ENCODE data around the gene EMC9. TPM values are rescaled to one million over a fixed set of nuclear protein-coding genes. Genes with fewer than 3 reads are reported as not detected.

The EMC9 gene
- total and polyA plus RNA-seq, 5 donors = 17.2 to 21.2 (median 18.5) TPM

- Histone ChIP-seq H3K27ac (ENCODE audit: low read length) (peak within 1 kb of the TSS; percentile 83), H3K4me3 (ENCODE audit: low read length) (peak within 1 kb of the TSS; percentile 65), H3K9me3 (ENCODE audit: control insufficient read depth, low read length) (no peaks in the 10 kb centered on the region), H3K4me1 (ENCODE audit: control insufficient read depth, insufficient read depth, low read length) (peaks cover 6% of the 10 kb centered on the region), H3K27me3 (ENCODE audit: control insufficient read depth, insufficient read depth) (no peaks in the 10 kb centered on the region)
- WGBS = under 1% methylated on average over 68 of the region's 68 CpGs
- intact Hi-C loops (cut with DNase I) = loop anchor here in 3 of 4 donors (5.0 to 10.0 kb wide), 3 partner anchors 37 to 109 kb away; partner anchors contain the start of gene DHRS4L2 (in 2 of the 3)
- DNase-seq (peak; percentile 95 to 97 (median 97)), ATAC-seq (peak; percentile 95)
These were observed 47.2 kb downstream of the EMC9 start, which contains the start of gene PCK2 for GRCh38 chr14:24093901-24094840. Gene PCK2, plus strand, starts transcription at chr14:24094311. Its CDS starts 95 bp downstream, at chr14:24094406.

- 85% methylated on average over 19 of the region's 19 CpGs for WGBS
These were observed 48.0 kb downstream of the EMC9 start for GRCh38 chr14:24093207-24093900.

GRCh38 chr14:24092505-24093206, 48.7 kb downstream of the EMC9 start:
- no peak for ATAC-seq
- Histone ChIP-seq H3K4me1 (ENCODE audit: control insufficient read depth, insufficient read depth, low read length) (peaks cover 6% of the 10 kb centered on the region), H3K4me3 (ENCODE audit: low read length) (no peak overlapping the region), H3K9me3 (ENCODE audit: control insufficient read depth, low read length) (no peaks in the 10 kb centered on the region), H3K27ac (ENCODE audit: low read length) (peak overlapping the region; percentile 31), H3K27me3 (ENCODE audit: control insufficient read depth, insufficient read depth) (no peaks in the 10 kb centered on the region)
- intact Hi-C loops (cut with DNase I) = loop anchor here in 3 of 4 donors (5.0 to 10.0 kb wide), 3 partner anchors 35 to 108 kb away; partner anchors contain the start of gene DHRS4L2 (in 2 of the 3)
- WGBS = 82% methylated on average over 4 of the region's 4 CpGs
- DNase-seq = peak in 1 of 3 donors; percentile 32

More at GRCh38 chr14:24093207-24093900, 48.0 kb downstream of the EMC9 start:
- ATAC-seq (no peak), DNase-seq (peak in 1 of 3 donors; percentile 32)
- peaks cover 6% of the 10 kb centered on the region for H3K4me1 ChIP-seq (ENCODE audit: control insufficient read depth, insufficient read depth, low read length)
- intact Hi-C loops (cut with DNase I) = loop anchor here in 3 of 4 donors (5.0 to 10.0 kb wide), 3 partner anchors 36 to 109 kb away; partner anchors contain the start of gene DHRS4L2 (in 2 of the 3)
- H3K27ac ChIP-seq (ENCODE audit: low read length) = peak overlapping the region; percentile 68
- H3K27me3 ChIP-seq (ENCODE audit: control insufficient read depth, insufficient read depth) = no peaks in the 10 kb centered on the region
- peak overlapping the region; percentile 65 for H3K4me3 ChIP-seq (ENCODE audit: low read length)
- H3K9me3 ChIP-seq (ENCODE audit: control insufficient read depth, low read length) = no peaks in the 10 kb centered on the region

- Histone ChIP-seq H3K9me3 (ENCODE audit: control insufficient read depth, low read length) (no peaks in the 10 kb centered on the region), H3K27me3 (ENCODE audit: control insufficient read depth, insufficient read depth) (no peaks in the 10 kb centered on the region), H3K4me1 (ENCODE audit: control insufficient read depth, insufficient read depth, low read length) (peaks cover 6% of the 10 kb centered on the region), H3K4me3 (ENCODE audit: low read length) (no peak overlapping the region), H3K27ac (ENCODE audit: low read length) (no peak overlapping the region)
- ATAC-seq (no peak), DNase-seq (no peak)
- intact Hi-C loops (cut with DNase I) = loop anchor here in 3 of 4 donors (5.0 to 10.0 kb wide), 3 partner anchors 35 to 107 kb away; partner anchors contain the start of gene DHRS4L2 (in 2 of the 3)
These were observed 49.3 kb downstream of the EMC9 start for GRCh38 chr14:24092110-24092504.

GRCh38 chr14:24089890-24090289, 51.5 kb downstream of the EMC9 start:
- ATAC-seq (no peak), DNase-seq (no peak)
- Histone ChIP-seq H3K4me1 (ENCODE audit: control insufficient read depth, insufficient read depth, low read length) (peaks cover 3% of the 10 kb centered on the region), H3K4me3 (ENCODE audit: low read length) (no peak overlapping the region), H3K9me3 (ENCODE audit: control insufficient read depth, low read length) (no peaks in the 10 kb centered on the region), H3K27ac (ENCODE audit: low read length) (no peak overlapping the region), H3K27me3 (ENCODE audit: control insufficient read depth, insufficient read depth) (no peaks in the 10 kb centered on the region)
- 77% methylated on average over 6 of the region's 6 CpGs for WGBS
- intact Hi-C loops (cut with DNase I) = loop anchor here (2.0 to 10.0 kb wide), 4 partner anchors 33 to 105 kb away; partner anchors contain the start of gene DHRS4L2 (in 2 of the 4)

Small RNA genes lying within 50 kb of the gene (microRNA-seq; reads per million reads assigned to microRNA genes)
- 0 reads per million in 2 donors for gene MIR7703

Other genes with a start within 250 kb of the EMC9 start
Only the 30 nearest of the 31 such genes appear.
- gene DHRS4, start 187.8 kb downstream of the EMC9 start, total RNA-seq = 10 to 100 TPM; 19.9 to 27.9 (median 26.0) TPM
- 52.7 TPM for gene DHRS4, start 187.8 kb downstream of the EMC9 start, polyA plus RNA-seq
- gene DHRS4L2, start 152.7 kb downstream of the EMC9 start, total RNA-seq = 10 to 100 TPM; 15.5 to 23.6 (median 20.5) TPM
- gene DHRS4L2, start 152.7 kb downstream of the EMC9 start, polyA plus RNA-seq = 44.2 TPM
- gene CARMIL3, start 89.6 kb downstream of the EMC9 start, total RNA-seq = under 1 TPM; 0.17 to 0.45 (median 0.17) TPM
- 0.18 TPM for gene CARMIL3, start 89.6 kb downstream of the EMC9 start, polyA plus RNA-seq
- gene CPNE6, start 70.0 kb downstream of the EMC9 start, total RNA-seq = under 1 TPM in 1 of 4 donors, not detected in 3; 0.14 TPM
- gene CPNE6, start 70.0 kb downstream of the EMC9 start, polyA plus RNA-seq = 0.16 TPM
- gene PCK2, start 47.3 kb downstream of the EMC9 start, total RNA-seq = 10 to 100 TPM in 1 of 4 donors, 1 to 10 TPM in 3; 4.0 to 11.0 (median 5.3) TPM
- gene PCK2, start 47.3 kb downstream of the EMC9 start, polyA plus RNA-seq = 3.5 TPM
- gene DCAF11, start 26.8 kb downstream of the EMC9 start, total RNA-seq = 10 to 100 TPM; 50.6 to 70.7 (median 62.6) TPM
- gene DCAF11, start 26.8 kb downstream of the EMC9 start, polyA plus RNA-seq = 33.1 TPM
- gene NRL, start 26.6 kb downstream of the EMC9 start, total RNA-seq = 1 to 10 TPM in 3 of 4 donors, under 1 TPM in 1; 0.79 to 2.9 (median 2.4) TPM
- 2.6 TPM for gene NRL, start 26.6 kb downstream of the EMC9 start, polyA plus RNA-seq
- gene FITM1, start 10.9 kb downstream of the EMC9 start, total RNA-seq = 100 to 1,000 TPM in 3 of 4 donors, 10 to 100 TPM in 1; 87.4 to 178 (median 134) TPM
- 224 TPM for gene FITM1, start 10.9 kb downstream of the EMC9 start, polyA plus RNA-seq
- gene PSME1, start 5.4 kb downstream of the EMC9 start, total RNA-seq = 100 to 1,000 TPM in 3 of 4 donors, 10 to 100 TPM in 1; 99.8 to 112 (median 103) TPM
- 141 TPM for gene PSME1, start 5.4 kb downstream of the EMC9 start, polyA plus RNA-seq
- 10 to 100 TPM; 62.7 to 90.6 (median 67.6) TPM for gene PSME2, start 5.0 kb upstream of the EMC9 start, total RNA-seq
- gene PSME2, start 5.0 kb upstream of the EMC9 start, polyA plus RNA-seq = 102 TPM
- gene RNF31, start 5.9 kb upstream of the EMC9 start, total RNA-seq = 10 to 100 TPM; 29.2 to 48.4 (median 42.6) TPM
- 27.6 TPM for gene RNF31, start 5.9 kb upstream of the EMC9 start, polyA plus RNA-seq
- 100 to 1,000 TPM in 1 of 4 donors, 10 to 100 TPM in 3; 47.5 to 103 (median 59.0) TPM for gene IRF9, start 19.7 kb upstream of the EMC9 start, total RNA-seq
- 44.5 TPM for gene IRF9, start 19.7 kb upstream of the EMC9 start, polyA plus RNA-seq
- gene REC8, start 30.5 kb upstream of the EMC9 start, total RNA-seq = 1 to 10 TPM; 1.9 to 5.8 (median 3.2) TPM
- gene REC8, start 30.5 kb upstream of the EMC9 start, polyA plus RNA-seq = 4.1 TPM
- 10 to 100 TPM; 10.2 to 22.5 (median 12.1) TPM for gene IPO4, start 47.2 kb upstream of the EMC9 start, total RNA-seq
- 4.1 TPM for gene IPO4, start 47.2 kb upstream of the EMC9 start, polyA plus RNA-seq
- gene TM9SF1, start 53.9 kb upstream of the EMC9 start, total RNA-seq = 10 to 100 TPM; 26.4 to 37.6 (median 30.4) TPM
- 14.8 TPM for gene TM9SF1, start 53.9 kb upstream of the EMC9 start, polyA plus RNA-seq
- gene TSSK4, start 64.1 kb upstream of the EMC9 start, total RNA-seq = under 1 TPM in 2 of 4 donors, not detected in 2; 0.18 to 0.37 TPM
- not detected for gene TSSK4, start 64.1 kb upstream of the EMC9 start, polyA plus RNA-seq
- 10 to 100 TPM; 35.2 to 49.3 (median 39.5) TPM for gene CHMP4A, start 71.9 kb upstream of the EMC9 start, total RNA-seq
- gene CHMP4A, start 71.9 kb upstream of the EMC9 start, polyA plus RNA-seq = 56.3 TPM
- gene MDP1, start 74.5 kb upstream of the EMC9 start, total RNA-seq = 10 to 100 TPM; 15.7 to 21.8 (median 18.8) TPM
- 26.8 TPM for gene MDP1, start 74.5 kb upstream of the EMC9 start, polyA plus RNA-seq
- 100 to 1,000 TPM; 167 to 190 (median 183) TPM for gene NEDD8, start 90.8 kb upstream of the EMC9 start, total RNA-seq
- 302 TPM for gene NEDD8, start 90.8 kb upstream of the EMC9 start, polyA plus RNA-seq
- gene GMPR2, start 91.3 kb upstream of the EMC9 start, total RNA-seq = 10 to 100 TPM; 32.4 to 45.4 (median 34.6) TPM
- gene GMPR2, start 91.3 kb upstream of the EMC9 start, polyA plus RNA-seq = 30.3 TPM
- gene TINF2, start 101.0 kb upstream of the EMC9 start, total RNA-seq = 10 to 100 TPM; 38.9 to 45.9 (median 45.3) TPM
- 23.0 TPM for gene TINF2, start 101.0 kb upstream of the EMC9 start, polyA plus RNA-seq
- 1 to 10 TPM in 1 of 4 donors, under 1 TPM in 3; 0.36 to 2.0 (median 0.58) TPM for gene TGM1, start 121.6 kb upstream of the EMC9 start, total RNA-seq
- 0.16 TPM for gene TGM1, start 121.6 kb upstream of the EMC9 start, polyA plus RNA-seq
- gene RABGGTA, start 130.0 kb upstream of the EMC9 start, total RNA-seq = 10 to 100 TPM; 18.1 to 21.4 (median 20.8) TPM
- gene RABGGTA, start 130.0 kb upstream of the EMC9 start, polyA plus RNA-seq = 20.7 TPM
- 10 to 100 TPM in 2 of 4 donors, 1 to 10 TPM in 2; 5.9 to 12.0 (median 10.4) TPM for gene DHRS1, start 158.2 kb upstream of the EMC9 start, total RNA-seq
- 7.2 TPM for gene DHRS1, start 158.2 kb upstream of the EMC9 start, polyA plus RNA-seq
- 10 to 100 TPM; 19.2 to 20.3 (median 19.6) TPM for gene NOP9, start 158.3 kb upstream of the EMC9 start, total RNA-seq
- gene NOP9, start 158.3 kb upstream of the EMC9 start, polyA plus RNA-seq = 9.6 TPM
- gene CIDEB, start 166.4 kb upstream of the EMC9 start, total RNA-seq = 1 to 10 TPM; 5.8 to 8.5 (median 6.9) TPM
- 3.6 TPM for gene CIDEB, start 166.4 kb upstream of the EMC9 start, polyA plus RNA-seq
- gene LTB4R2, start 168.5 kb upstream of the EMC9 start, total RNA-seq = 1 to 10 TPM; 1.2 to 2.1 (median 1.4) TPM
- gene LTB4R2, start 168.5 kb upstream of the EMC9 start, polyA plus RNA-seq = 0.66 TPM
- gene LTB4R, start 169.9 kb upstream of the EMC9 start, total RNA-seq = 1 to 10 TPM; 2.2 to 3.1 (median 2.4) TPM
- 1.6 TPM for gene LTB4R, start 169.9 kb upstream of the EMC9 start, polyA plus RNA-seq
- 10 to 100 TPM; 24.1 to 45.3 (median 32.8) TPM for gene ADCY4, start 193.5 kb upstream of the EMC9 start, total RNA-seq
- gene ADCY4, start 193.5 kb upstream of the EMC9 start, polyA plus RNA-seq = 33.4 TPM
- gene RIPK3, start 198.4 kb upstream of the EMC9 start, total RNA-seq = 1 to 10 TPM; 2.9 to 7.0 (median 6.4) TPM
- 3.8 TPM for gene RIPK3, start 198.4 kb upstream of the EMC9 start, polyA plus RNA-seq